GM12892 (cell line): Measurements from ENCODE around the gene CENPVL1.

Experiments used
- POLR2A ChIP-seq: IDR thresholded peaks from 2 replicates; pipeline ENCODE4 v1.6.1; 2011; ENCODE audit warnings: low read depth, low read length, control low read depth
- POLR2AphosphoS5 ChIP-seq: IDR thresholded peaks from 2 replicates; pipeline ENCODE4 v1.6.1; 2011; ENCODE audit warnings: low read depth, low read length, control low read depth

GRCh38 chrX:51747671-51748070 is 37.4 kb downstream of the CENPVL1 start:
- no peak for TF ChIP-seq POLR2A
- TF ChIP-seq POLR2AphosphoS5: no peak
